Muscle layer of duodenum (tissue), 2 donors: ENCODE data around the gene DBH.

ENCODE experiments used
- H3K27ac ChIP-seq: one replicate; pipeline ENCODE4 v1.7.0; 2013; ENCODE audit warnings: mild to moderate bottlenecking, low read length
- H3K27me3 ChIP-seq: one replicate; pipeline ENCODE4 v1.7.0; 2013; ENCODE audit warnings: low read depth, mild to moderate bottlenecking, control low read depth, low read length
- H3K36me3 ChIP-seq, 2 donors: one replicate each; pipeline ENCODE4 v1.7.0; 2013; ENCODE audit warnings: low read length in 2 of 2, control low read depth in 1 of 2, mild to moderate bottlenecking in 1 of 2; ENCODE audit not compliant: insufficient read depth in 2 of 2, control insufficient read depth in 1 of 2
- H3K4me1 ChIP-seq, 2 donors: one replicate each; pipeline ENCODE4 v1.7.0; 2013; ENCODE audit warnings: low read length in 2 of 2, mild to moderate bottlenecking in 2 of 2, control low read depth in 1 of 2, moderate library complexity in 1 of 2; ENCODE audit not compliant: insufficient read depth in 2 of 2, control insufficient read depth in 1 of 2
- H3K4me3 ChIP-seq, 2 donors: one replicate each; pipeline ENCODE4 v1.7.0; 2013; ENCODE audit warnings: low read length in 2 of 2, low read depth in 1 of 2, mild to moderate bottlenecking in 1 of 2
- H3K9me3 ChIP-seq, 2 donors: one replicate each; pipeline ENCODE4 v1.7.0; 2013; ENCODE audit warnings: low read length in 2 of 2, control low read depth in 1 of 2, mild to moderate bottlenecking in 1 of 2; ENCODE audit not compliant: control insufficient read depth in 1 of 2
- donor health status: healthy.

The DBH gene

GRCh38 chr9:133605856-133606707 is 30.1 kb upstream of the DBH start:
- Histone ChIP-seq H3K27me3 (peaks cover 7% of the 10 kb centered on the region), H3K4me1 (no peaks in the 10 kb centered on the region), H3K36me3 (no peaks in the 10 kb centered on the region), H3K4me3 (no peak overlapping the region), H3K9me3 (no peaks in the 10 kb centered on the region), H3K27ac (no peak overlapping the region)

GRCh38 chr9:133606708-133607025 is 29.5 kb upstream of the DBH start:
- H3K27me3 ChIP-seq = peaks cover 9% of the 10 kb centered on the region
- H3K36me3 ChIP-seq = no peaks in the 10 kb centered on the region
- no peak overlapping the region for H3K27ac ChIP-seq
- H3K4me1 ChIP-seq = no peaks in the 10 kb centered on the region
- no peak overlapping the region for H3K4me3 ChIP-seq
- no peaks in the 10 kb centered on the region for H3K9me3 ChIP-seq

GRCh38 chr9:133607381-133607780 is 28.8 kb upstream of the DBH start:
- Histone ChIP-seq H3K9me3 (no peaks in the 10 kb centered on the region), H3K4me3 (no peak overlapping the region), H3K4me1 (no peaks in the 10 kb centered on the region), H3K36me3 (no peaks in the 10 kb centered on the region), H3K27me3 (peaks cover 9% of the 10 kb centered on the region), H3K27ac (no peak overlapping the region)

- H3K36me3 ChIP-seq = no peaks in the 10 kb centered on the region
- H3K4me1 ChIP-seq = no peaks in the 10 kb centered on the region
- H3K27me3 ChIP-seq = peaks cover 9% of the 10 kb centered on the region
- H3K4me3 ChIP-seq = no peak overlapping the region
- no peaks in the 10 kb centered on the region for H3K9me3 ChIP-seq
- H3K27ac ChIP-seq = no peak overlapping the region
Measured at GRCh38 chr9:133607976-133608375, 28.2 kb upstream of the DBH start.

- no peaks in the 10 kb centered on the region for H3K4me1 ChIP-seq
- H3K9me3 ChIP-seq = no peaks in the 10 kb centered on the region
- peaks cover 9% of the 10 kb centered on the region for H3K27me3 ChIP-seq
- H3K27ac ChIP-seq = no peak overlapping the region
- H3K4me3 ChIP-seq = no peak overlapping the region
- H3K36me3 ChIP-seq = no peaks in the 10 kb centered on the region
Measured at GRCh38 chr9:133608382-133608781, 27.8 kb upstream of the DBH start.

- H3K36me3 ChIP-seq = no peaks in the 10 kb centered on the region
- H3K9me3 ChIP-seq = no peaks in the 10 kb centered on the region
- no peak overlapping the region for H3K4me3 ChIP-seq
- no peak overlapping the region for H3K27ac ChIP-seq
- peaks cover 9% of the 10 kb centered on the region for H3K27me3 ChIP-seq
- H3K4me1 ChIP-seq = no peaks in the 10 kb centered on the region
Measured at GRCh38 chr9:133608889-133609288, 27.3 kb upstream of the DBH start.

- H3K4me1 ChIP-seq = no peaks in the 10 kb centered on the region
- H3K27ac ChIP-seq = no peak within 1 kb of the TSS
- H3K9me3 ChIP-seq = no peaks in the 10 kb centered on the region
- peaks cover 9% of the 10 kb centered on the region for H3K27me3 ChIP-seq
- H3K4me3 ChIP-seq = no peak within 1 kb of the TSS
- no peaks in the 10 kb centered on the region for H3K36me3 ChIP-seq
Measured at GRCh38 chr9:133609311-133610098, 26.7 kb upstream of the DBH start, which contains the start of gene FAM163B. TSS of gene FAM163B (minus strand) at chr9:133609389. CDS start at chr9:133580223, 29,166 bp downstream.

- Histone ChIP-seq H3K4me3 (no peak overlapping the region), H3K9me3 (no peaks in the 10 kb centered on the region), H3K36me3 (no peaks in the 10 kb centered on the region), H3K4me1 (no peaks in the 10 kb centered on the region), H3K27me3 (peaks cover 9% of the 10 kb centered on the region), H3K27ac (no peak overlapping the region)
Measured at GRCh38 chr9:133610845-133611244, 25.3 kb upstream of the DBH start.

GRCh38 chr9:133612051-133612450 is 24.1 kb upstream of the DBH start:
- no peaks in the 10 kb centered on the region for H3K36me3 ChIP-seq
- no peaks in the 10 kb centered on the region for H3K4me1 ChIP-seq
- peaks cover 9% of the 10 kb centered on the region for H3K27me3 ChIP-seq
- H3K27ac ChIP-seq = no peak overlapping the region
- no peak overlapping the region for H3K4me3 ChIP-seq
- no peaks in the 10 kb centered on the region for H3K9me3 ChIP-seq

GRCh38 chr9:133612816-133613215 is 23.3 kb upstream of the DBH start:
- no peak overlapping the region for H3K4me3 ChIP-seq
- H3K9me3 ChIP-seq = no peaks in the 10 kb centered on the region
- H3K36me3 ChIP-seq = no peaks in the 10 kb centered on the region
- H3K27ac ChIP-seq = no peak overlapping the region
- H3K4me1 ChIP-seq = no peaks in the 10 kb centered on the region
- H3K27me3 ChIP-seq = peaks cover 9% of the 10 kb centered on the region

- Histone ChIP-seq H3K4me1 (no peaks in the 10 kb centered on the region), H3K27me3 (peaks cover 9% of the 10 kb centered on the region), H3K4me3 (no peak overlapping the region), H3K27ac (no peak overlapping the region), H3K9me3 (no peaks in the 10 kb centered on the region), H3K36me3 (no peaks in the 10 kb centered on the region)
Measured at GRCh38 chr9:133613432-133613831, 22.7 kb upstream of the DBH start.
